Fibroblast of lung (primary cell): ENCODE results near the gene NOL4L. TPM values are rescaled to one million over a fixed set of nuclear protein-coding genes. Genes with fewer than 3 reads are reported as not detected.

Experiments
- DNase-seq, 2 donors: peaks; one replicate each; pipeline versions ENCODE4 v3.0.0 to v3.0.0-alpha.2; 2010; ENCODE audit warnings: low read depth in 2 of 2
- H2AFZ ChIP-seq: 2 replicates; pipeline ENCODE4 v1.5.1; 2012; ENCODE audit warnings: low read length, control low read depth, inconsistent platforms
- H3K27ac ChIP-seq: 2 replicates; pipeline ENCODE4 v1.5.1; 2011; ENCODE audit warnings: low read length, control low read depth; ENCODE audit not compliant: insufficient read depth
- H3K27me3 ChIP-seq: 2 replicates; pipeline ENCODE4 v1.5.1; 2011; ENCODE audit warnings: mild to moderate bottlenecking, low read length; ENCODE audit not compliant: control insufficient read depth, insufficient read depth
- H3K36me3 ChIP-seq: 2 replicates; pipeline ENCODE4 v1.5.1; 2011; ENCODE audit warnings: low read length; ENCODE audit not compliant: control insufficient read depth, insufficient read depth
- H3K4me1 ChIP-seq: 2 replicates; pipeline ENCODE4 v1.5.1; 2011; ENCODE audit warnings: low read length; ENCODE audit not compliant: control insufficient read depth, insufficient read depth; ENCODE audit errors: extremely low read depth
- H3K4me2 ChIP-seq: 2 replicates; pipeline ENCODE4 v1.5.1; 2011; ENCODE audit warnings: low read length, control low read depth; ENCODE audit not compliant: insufficient read depth; ENCODE audit errors: extremely low read depth
- H3K4me3 ChIP-seq, 4 experiments: fragments of 200-600 bp in 1 of 4; sonication (generic) in 1 of 4; replicated peaks in 1 of 4; 2 replicates each; pipeline ENCODE4 v1.5.1; 2011 to 2016; ENCODE audit warnings: low read length in 4 of 4, low read depth in 3 of 4, mild to moderate bottlenecking in 3 of 4, control low read depth in 2 of 4, inconsistent platforms in 1 of 4, mixed read lengths in 1 of 4; ENCODE audit not compliant: insufficient read depth in 1 of 4; ENCODE audit errors: control extremely low read depth in 1 of 4
- H3K79me2 ChIP-seq: 2 replicates; pipeline ENCODE4 v1.5.1; 2012; ENCODE audit warnings: mild to moderate bottlenecking, low read length, inconsistent platforms; ENCODE audit not compliant: control insufficient read depth, insufficient read depth
- H3K9ac ChIP-seq: 2 replicates; pipeline ENCODE4 v1.5.1; 2011; ENCODE audit warnings: mild to moderate bottlenecking, low read length, control low read depth; ENCODE audit not compliant: insufficient read depth
- H3K9me3 ChIP-seq: 2 replicates; pipeline ENCODE4 v1.5.1; 2012; ENCODE audit warnings: low read depth, low read length; ENCODE audit not compliant: control insufficient read depth, insufficient read depth
- H4K20me1 ChIP-seq: 2 replicates; pipeline ENCODE4 v1.5.1; 2011; ENCODE audit warnings: low read length; ENCODE audit not compliant: control insufficient read depth, insufficient read depth; ENCODE audit errors: extremely low read depth
- EZH2 ChIP-seq: IDR thresholded peaks from 2 replicates; pipeline ENCODE4 v1.5.1; 2012; ENCODE audit warnings: low read length, control low read depth, mild to moderate bottlenecking; ENCODE audit errors: missing control alignments
- polyA plus RNA-seq, 2 donors: library from polyadenylated mRNA; depleted of rRNA in 1 of 2; stranded (reverse) in 1 of 2; unstranded in 1 of 2; fragments of >200 nt; gene quantifications; 2 replicates each; pipeline ENCODE4 v1.2.1, GENCODE V29; 2011 to 2012; ENCODE audit warnings: missing spikeins in 1 of 2
- total RNA-seq: library from RNA; depleted of rRNA; stranded (reverse); fragments of >200 nt; gene quantifications from 2 replicates; pipeline ENCODE4 v1.2.1, GENCODE V29; 2014
- TF ChIP-seq, protein P1 (sequence below), 2 donors: IDR thresholded peaks in 1 of 2; conservative IDR thresholded peaks in 1 of 2; 1 replicate in 1 of 2; 2 replicates in 1 of 2; pipeline ENCODE4 v1.5.1; 2011 to 2012; ENCODE audit warnings: low read length in 2 of 2, control low read depth in 1 of 2, inconsistent platforms in 1 of 2, low read depth in 1 of 2, mild to moderate bottlenecking in 1 of 2

The NOL4L gene
- total and polyA plus RNA-seq, 2 donors (not counting 1 experiment from before 2014, with no cell fraction given), result 3.2 to 4.0 TPM

DNA sequence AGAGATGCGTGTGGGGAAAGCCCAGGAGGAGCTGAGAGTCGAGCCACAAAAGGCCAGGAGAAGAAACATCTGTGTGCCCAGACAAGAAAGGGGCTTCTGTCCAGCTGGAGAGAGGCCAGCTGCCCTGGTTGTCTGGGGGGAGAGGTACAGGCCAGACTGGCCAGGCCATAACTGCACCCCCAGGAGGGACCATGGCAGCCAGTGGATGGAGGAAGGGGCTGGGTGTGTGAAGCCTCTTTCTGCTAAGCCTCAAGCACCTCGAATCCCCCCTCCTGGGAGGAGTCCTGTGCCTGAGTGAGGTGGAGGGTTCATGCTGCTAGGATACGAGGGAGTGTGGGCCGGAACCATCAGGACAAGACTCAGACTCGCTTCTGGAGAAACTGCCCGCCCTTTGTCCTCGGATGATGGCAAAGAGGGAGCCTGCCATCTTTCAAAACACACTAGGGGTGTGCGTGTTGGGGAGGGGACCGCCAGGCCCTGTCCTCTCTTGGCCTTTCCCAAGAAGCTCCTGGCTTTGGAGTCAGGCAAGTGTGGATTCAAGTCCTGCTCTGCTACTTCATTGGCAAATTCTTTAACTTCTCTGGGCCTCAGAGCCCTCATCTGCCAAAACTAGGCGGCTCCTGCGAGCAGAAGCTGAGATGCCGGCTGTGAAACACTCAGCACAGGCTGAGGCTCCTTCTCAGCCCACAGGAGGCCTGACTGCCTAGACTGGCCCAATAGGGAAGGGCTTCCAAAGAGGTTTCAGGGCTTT is 136.7 kb downstream of the NOL4L start:
- Histone ChIP-seq H3K36me3 (peaks cover 23% of the 10 kb centered on the region), H3K4me1 (no peaks in the 10 kb centered on the region)
- DNase-seq, result no peak

DNA sequence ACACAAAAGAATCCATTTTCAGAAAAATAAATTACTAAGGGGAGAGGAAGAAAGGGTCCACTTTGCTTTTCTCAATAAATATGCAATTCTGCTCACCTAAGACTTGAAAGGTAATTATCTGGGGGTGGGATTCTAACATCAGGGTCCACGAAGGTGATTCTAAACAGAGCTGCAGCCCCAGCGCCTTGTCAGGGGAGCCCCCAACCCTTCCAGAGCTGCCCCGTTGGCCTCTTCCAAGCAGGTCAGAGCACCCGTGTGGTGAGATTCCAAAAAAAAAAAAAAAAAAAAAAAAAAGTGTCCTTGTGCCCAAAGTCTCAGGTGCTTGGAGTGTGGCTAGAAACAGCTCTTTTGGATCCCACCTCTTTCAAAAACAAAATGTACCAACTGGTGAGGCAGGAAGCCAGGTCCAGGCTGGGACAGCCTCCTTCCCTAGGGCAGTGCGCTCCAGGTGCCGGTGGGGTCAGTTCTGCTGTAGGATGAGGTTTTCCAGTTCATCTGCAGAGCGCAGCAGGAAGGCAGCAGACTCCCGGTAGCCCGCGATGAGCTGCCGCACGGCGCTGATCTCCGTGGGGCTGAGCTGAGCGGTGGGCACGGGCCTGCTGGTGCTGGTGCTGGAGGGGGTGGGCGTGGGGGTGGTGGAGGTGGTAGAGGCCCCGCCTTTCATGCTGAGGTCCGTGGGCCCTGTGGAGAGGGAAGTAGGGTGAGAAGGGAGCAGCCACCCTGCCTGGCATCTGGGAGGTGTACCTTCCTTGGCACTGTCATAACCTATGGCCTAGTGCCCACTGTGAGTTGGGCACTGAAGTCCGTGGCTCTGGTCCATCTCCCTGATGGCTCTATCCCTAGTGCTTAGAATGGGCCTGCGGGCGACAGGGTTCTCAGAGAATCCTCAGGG is 137.8 kb downstream of the NOL4L start:
- no peak overlapping the region for H3K27ac ChIP-seq
- H3K4me1 ChIP-seq, result no peaks in the 10 kb centered on the region
- H3K4me3 ChIP-seq, result no peak overlapping the region
- no peaks in the 10 kb centered on the region for H4K20me1 ChIP-seq
- no peaks in the 10 kb centered on the region for H3K79me2 ChIP-seq
- DNase-seq, result no peak
- H3K36me3 ChIP-seq, result peaks cover 16% of the 10 kb centered on the region
- H3K9me3 ChIP-seq, result no peaks in the 10 kb centered on the region
- H3K4me2 ChIP-seq, result no peak overlapping the region
- TF ChIP-seq, protein P1, sequence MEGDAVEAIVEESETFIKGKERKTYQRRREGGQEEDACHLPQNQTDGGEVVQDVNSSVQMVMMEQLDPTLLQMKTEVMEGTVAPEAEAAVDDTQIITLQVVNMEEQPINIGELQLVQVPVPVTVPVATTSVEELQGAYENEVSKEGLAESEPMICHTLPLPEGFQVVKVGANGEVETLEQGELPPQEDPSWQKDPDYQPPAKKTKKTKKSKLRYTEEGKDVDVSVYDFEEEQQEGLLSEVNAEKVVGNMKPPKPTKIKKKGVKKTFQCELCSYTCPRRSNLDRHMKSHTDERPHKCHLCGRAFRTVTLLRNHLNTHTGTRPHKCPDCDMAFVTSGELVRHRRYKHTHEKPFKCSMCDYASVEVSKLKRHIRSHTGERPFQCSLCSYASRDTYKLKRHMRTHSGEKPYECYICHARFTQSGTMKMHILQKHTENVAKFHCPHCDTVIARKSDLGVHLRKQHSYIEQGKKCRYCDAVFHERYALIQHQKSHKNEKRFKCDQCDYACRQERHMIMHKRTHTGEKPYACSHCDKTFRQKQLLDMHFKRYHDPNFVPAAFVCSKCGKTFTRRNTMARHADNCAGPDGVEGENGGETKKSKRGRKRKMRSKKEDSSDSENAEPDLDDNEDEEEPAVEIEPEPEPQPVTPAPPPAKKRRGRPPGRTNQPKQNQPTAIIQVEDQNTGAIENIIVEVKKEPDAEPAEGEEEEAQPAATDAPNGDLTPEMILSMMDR (conservative IDR thresholded peaks at IDR 0.05 in 1 of 2, IDR thresholded peaks at IDR 0.05 in 1 of 2; ENCODE audit: low read depth in 1 of 2, low read length in 2 of 2), result no peak
- no peak for TF ChIP-seq EZH2
- no peak overlapping the region for H3K9ac ChIP-seq
- H2AFZ ChIP-seq, result no peak overlapping the region
- no peaks in the 10 kb centered on the region for H3K27me3 ChIP-seq

More for the DNA sequence above, 136.7 kb downstream of the NOL4L start:
- TF ChIP-seq, protein P1 (conservative IDR thresholded peaks at IDR 0.05 in 1 of 2, IDR thresholded peaks at IDR 0.05 in 1 of 2; ENCODE audit: low read depth in 1 of 2, low read length in 2 of 2), result no peak
- TF ChIP-seq EZH2, result no peak
- Histone ChIP-seq H3K9me3 (no peaks in the 10 kb centered on the region), H4K20me1 (no peaks in the 10 kb centered on the region), H3K27ac (no peak overlapping the region), H3K27me3 (no peaks in the 10 kb centered on the region), H2AFZ (no peak overlapping the region), H3K79me2 (no peaks in the 10 kb centered on the region), H3K4me2 (no peak overlapping the region), H3K4me3 (no peak overlapping the region), H3K9ac (no peak overlapping the region)

DNA sequence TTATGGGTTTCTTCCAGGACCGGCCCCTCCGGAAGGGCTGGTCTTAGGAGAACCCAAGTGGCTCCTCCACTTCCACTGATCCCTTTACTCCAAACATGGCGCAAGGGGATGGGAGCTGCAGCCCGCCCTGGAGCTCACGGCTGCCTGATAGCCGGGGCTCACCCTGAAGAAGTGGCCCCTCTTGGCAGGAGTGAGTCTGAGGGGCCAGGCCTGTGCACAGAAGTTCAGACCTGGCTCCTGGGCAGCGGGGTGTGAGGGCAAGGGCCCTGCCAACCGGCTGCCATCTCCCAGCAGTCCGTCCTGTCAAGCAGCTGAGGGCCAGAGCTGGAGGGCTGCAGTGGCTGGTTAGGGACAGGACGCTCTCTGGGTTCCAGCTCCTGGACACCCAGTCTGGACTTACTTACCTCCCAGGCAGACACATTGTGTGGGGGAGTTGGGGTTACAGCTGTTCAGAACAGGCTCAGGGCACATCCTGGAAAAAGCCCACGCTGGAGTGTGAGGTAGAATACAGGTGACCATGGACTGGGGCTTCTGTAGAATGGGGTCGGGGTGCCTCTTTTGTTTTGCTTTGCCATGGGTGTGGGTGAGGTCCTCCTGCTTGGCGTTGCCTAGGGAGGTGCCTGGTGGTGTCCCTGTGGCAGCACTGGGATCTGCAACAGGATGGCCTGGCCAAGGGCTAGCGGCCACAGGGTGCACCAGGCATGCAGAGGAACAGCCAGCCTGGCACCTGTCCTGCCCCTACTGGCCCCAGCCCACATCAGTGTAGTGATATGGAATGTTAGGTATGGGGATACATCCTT is 138.6 kb downstream of the NOL4L start:
- Histone ChIP-seq H2AFZ (no peak overlapping the region), H3K4me1 (no peaks in the 10 kb centered on the region), H3K4me2 (no peak overlapping the region), H3K4me3 (no peak overlapping the region), H4K20me1 (no peaks in the 10 kb centered on the region), H3K27ac (no peak overlapping the region), H3K9ac (no peak overlapping the region), H3K9me3 (no peaks in the 10 kb centered on the region), H3K27me3 (no peaks in the 10 kb centered on the region), H3K79me2 (no peaks in the 10 kb centered on the region), H3K36me3 (peaks cover 13% of the 10 kb centered on the region)
- DNase-seq, result no peak
- TF ChIP-seq, protein P1 (conservative IDR thresholded peaks at IDR 0.05 in 1 of 2, IDR thresholded peaks at IDR 0.05 in 1 of 2; ENCODE audit: low read depth in 1 of 2, low read length in 2 of 2), result no peak
- TF ChIP-seq EZH2, result no peak
